WTC11 (cell line): ENCODE data around the gene PDE8A. TPM values are rescaled to one million over a fixed set of nuclear protein-coding genes. Genes with fewer than 3 reads are reported as not detected.
"Not testable (repeated sequence)": the region's sequence is repeated elsewhere in the genome, so short reads cannot be mapped to it uniquely, and the experiment has no call there.

Experiments used
- ATAC-seq: fragments of 200-7000 bp; cut with Tn5 transposase; 2 replicates; pipeline ENCODE4 v1.10.0; 2021; ENCODE audit warnings: mild to moderate bottlenecking, moderate library complexity
- CTCF ChIA-PET: fragments of 300-600 bp; sonication (Branson Sonifier 250); formaldehyde crosslinking; loops from one replicate; lab custom pipeline; 2021; ENCODE audit warnings: antibody characterized with exemption; lab: Charles Lee
- POLR2A ChIA-PET: fragments of 350-600 bp; sonication (Branson Sonifier 250); formaldehyde crosslinking; loops from one replicate; lab custom pipeline; 2021; ENCODE audit warnings: antibody characterized with exemption; lab: Charles Lee
- DNase-seq: peaks from one replicate; pipeline ENCODE4 v3.0.0; 2021; ENCODE audit warnings: low spot score
- H3K27ac Mint-ChIP-seq: 2 replicates; pipeline ENCODE4 v1.8.0; 2021; ENCODE audit warnings: mixed read lengths
- H3K27me3 Mint-ChIP-seq: 2 replicates; pipeline ENCODE4 v1.8.0; 2021; ENCODE audit warnings: low read depth, mild to moderate bottlenecking, moderate library complexity, mixed read lengths
- H3K36me3 Mint-ChIP-seq: 2 replicates; pipeline ENCODE4 v1.8.0; 2021; ENCODE audit warnings: mixed read lengths
- H3K4me1 Mint-ChIP-seq: 2 replicates; pipeline ENCODE4 v1.8.0; 2022; ENCODE audit warnings: mixed read lengths
- H3K4me3 Mint-ChIP-seq: 2 replicates; pipeline ENCODE4 v1.8.0; 2021; ENCODE audit warnings: mild to moderate bottlenecking, moderate library complexity, mixed read lengths
- H3K9me3 Mint-ChIP-seq: 2 replicates; pipeline ENCODE4 v1.8.0; 2021; ENCODE audit warnings: mixed read lengths
- CBFB ChIP-seq: sonication (generic); formaldehyde crosslinking; IDR thresholded peaks from 2 replicates; pipeline ENCODE4 v1.8.1; 2022; ENCODE audit warnings: mild to moderate bottlenecking, low read depth, missing genetic modification reagents
- ELF4 ChIP-seq: sonication (generic); formaldehyde crosslinking; IDR thresholded peaks from 2 replicates; pipeline ENCODE4 v1.8.1; 2022; ENCODE audit warnings: low read depth, mild to moderate bottlenecking, moderate library complexity, missing genetic modification reagents
- FOXP1 ChIP-seq: sonication (generic); formaldehyde crosslinking; IDR thresholded peaks from 2 replicates; pipeline ENCODE4 v1.8.0; 2022; ENCODE audit warnings: missing genetic modification reagents, mild to moderate bottlenecking, moderate library complexity, borderline replicate concordance
- GABPB1 ChIP-seq: sonication (generic); formaldehyde crosslinking; IDR thresholded peaks from 2 replicates; pipeline ENCODE4 v1.8.1; 2023; ENCODE audit warnings: mild to moderate bottlenecking, missing genetic modification reagents
- JAZF1 ChIP-seq: fragments of 250-450 bp; sonication (Bioruptor Pico); IDR thresholded peaks from 2 replicates; pipeline ENCODE4 v1.9.0; 2021; ENCODE audit warnings: moderate library complexity, mild to moderate bottlenecking, inconsistent platforms
- NR3C1 ChIP-seq: sonication (generic); formaldehyde crosslinking; conservative IDR thresholded peaks from 2 replicates; pipeline ENCODE4 v1.8.1; 2023; ENCODE audit warnings: low read depth, mild to moderate bottlenecking, missing genetic modification reagents
- TCF7 ChIP-seq: sonication (generic); formaldehyde crosslinking; IDR thresholded peaks from 2 replicates; pipeline ENCODE4 v1.8.0; 2022; ENCODE audit warnings: mild to moderate bottlenecking, low read depth, missing genetic modification reagents, moderate library complexity
- TEAD1 ChIP-seq: sonication (generic); formaldehyde crosslinking; IDR thresholded peaks from 2 replicates; pipeline ENCODE4 v1.8.0; 2022; ENCODE audit warnings: mild to moderate bottlenecking, missing genetic modification reagents
- USF2 ChIP-seq: sonication (generic); formaldehyde crosslinking; IDR thresholded peaks from 2 replicates; pipeline ENCODE4 v1.8.1; 2023; ENCODE audit warnings: mild to moderate bottlenecking, missing genetic modification reagents, moderate library complexity
- ZBTB21 ChIP-seq: sonication (generic); formaldehyde crosslinking; IDR thresholded peaks from 2 replicates; pipeline ENCODE4 v1.8.1; 2023; ENCODE audit warnings: mild to moderate bottlenecking, missing genetic modification reagents, borderline replicate concordance
- ZNF281 ChIP-seq: sonication (generic); formaldehyde crosslinking; IDR thresholded peaks from 2 replicates; pipeline ENCODE4 v1.8.0; 2023; ENCODE audit warnings: mild to moderate bottlenecking, missing genetic modification reagents
- total RNA-seq: library from RNA; stranded (reverse); gene quantifications from 3 replicates; pipeline ENCODE4 v1.2.3, GENCODE V29; 2021
- TF ChIP-seq, protein P1 (sequence below): sonication (generic); formaldehyde crosslinking; IDR thresholded peaks from 2 replicates; pipeline ENCODE4 v1.8.0; 2022; ENCODE audit warnings: mild to moderate bottlenecking, missing genetic modification reagents
- TF ChIP-seq, protein P2 (sequence below): sonication (generic); formaldehyde crosslinking; conservative IDR thresholded peaks from 2 replicates; pipeline ENCODE4 v1.8.1; 2022; ENCODE audit warnings: mild to moderate bottlenecking, missing genetic modification reagents
- TF ChIP-seq, protein P3 (sequence below): sonication (generic); formaldehyde crosslinking; conservative IDR thresholded peaks from 2 replicates; pipeline ENCODE4 v1.8.1; 2023; ENCODE audit warnings: mild to moderate bottlenecking, low read depth, missing genetic modification reagents, moderate library complexity

Gene PDE8A
- total RNA-seq, 1 experiment from 2014 or later, result 13.9 TPM

DNA sequence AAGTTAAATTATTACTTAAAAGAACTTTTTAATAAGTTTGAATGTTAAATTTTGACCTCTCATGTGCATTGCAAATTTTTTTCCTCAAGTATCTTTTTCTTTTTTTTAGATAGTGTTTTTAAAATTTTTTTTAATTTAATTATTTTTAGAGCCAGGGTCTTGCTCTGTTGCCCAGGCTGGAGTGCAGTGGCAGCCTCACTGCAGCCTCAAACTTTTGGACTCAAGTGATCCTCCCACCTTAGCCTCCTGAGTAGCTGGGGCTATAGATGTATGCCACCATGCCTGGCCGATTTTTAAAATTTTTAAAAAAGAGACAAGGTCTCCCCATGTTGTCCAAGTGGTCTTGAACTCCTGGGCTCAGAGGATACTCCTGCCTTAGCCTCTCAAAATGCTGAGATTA lies 14.4 kb downstream of the PDE8A start (continued):
- TF ChIP-seq, protein P1, sequence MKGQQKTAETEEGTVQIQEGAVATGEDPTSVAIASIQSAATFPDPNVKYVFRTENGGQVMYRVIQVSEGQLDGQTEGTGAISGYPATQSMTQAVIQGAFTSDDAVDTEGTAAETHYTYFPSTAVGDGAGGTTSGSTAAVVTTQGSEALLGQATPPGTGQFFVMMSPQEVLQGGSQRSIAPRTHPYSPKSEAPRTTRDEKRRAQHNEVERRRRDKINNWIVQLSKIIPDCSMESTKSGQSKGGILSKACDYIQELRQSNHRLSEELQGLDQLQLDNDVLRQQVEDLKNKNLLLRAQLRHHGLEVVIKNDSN (CRISPR knock-in tag), result no peak
- no peak for TF ChIP-seq USF2 (CRISPR knock-in tag)
- no peak for TF ChIP-seq GABPB1 (CRISPR knock-in tag)
- TF ChIP-seq TEAD1 (CRISPR knock-in tag), result no peak

- ATAC-seq, H3K36me3 Mint-ChIP-seq, POLR2A ChIA-PET, H3K4me1 Mint-ChIP-seq, DNase-seq, H3K27ac Mint-ChIP-seq, CTCF ChIA-PET, H3K9me3 Mint-ChIP-seq, H3K4me3 Mint-ChIP-seq, H3K27me3 Mint-ChIP-seq: not testable (repeated sequence)
Measured at GRCh38 chr15:84996714-84997113, 15.1 kb downstream of the PDE8A start.

DNA sequence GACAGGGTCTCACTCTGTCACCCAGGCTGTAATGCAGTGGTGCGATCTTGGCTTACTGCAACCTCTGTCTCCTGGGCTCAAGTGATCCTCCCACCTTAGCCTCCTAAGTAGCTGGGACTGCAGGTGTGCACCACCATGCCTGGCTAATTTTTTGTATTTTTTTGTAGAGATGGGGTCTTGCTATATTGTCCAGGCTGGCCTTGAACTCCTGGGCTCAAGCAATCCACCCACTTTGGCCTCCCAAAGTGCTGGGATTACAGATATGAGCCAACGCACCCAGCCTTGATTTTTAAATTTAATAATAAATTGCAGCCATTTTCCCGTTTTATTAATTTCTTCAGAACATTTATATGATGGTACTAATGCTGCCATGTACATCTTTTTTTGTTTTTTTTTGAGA lies 15.6 kb downstream of the PDE8A start:
- H3K4me3 Mint-ChIP-seq, CTCF ChIA-PET, DNase-seq, H3K27ac Mint-ChIP-seq, POLR2A ChIA-PET, H3K27me3 Mint-ChIP-seq, H3K4me1 Mint-ChIP-seq, H3K9me3 Mint-ChIP-seq, H3K36me3 Mint-ChIP-seq, ATAC-seq: not testable (repeated sequence)

- POLR2A ChIA-PET, result interaction anchor here (0.6 to 0.8 kb wide), 2 partner anchors 21 to 293 kb away, joined by 3 to 7 read pairs; no protein-coding TSS in a partner anchor
- H3K36me3 Mint-ChIP-seq, result no peaks in the 10 kb centered on the region
- CTCF ChIA-PET, result interaction anchor here (0.6 to 1.6 kb wide), 3 partner anchors 12 to 1333 kb away, joined by 3 to 5 read pairs (median 5); no protein-coding TSS in a partner anchor
- ATAC-seq (no peak), DNase-seq (no peak)
- H3K4me3 Mint-ChIP-seq, result no peak overlapping the region
- TF ChIP-seq ELF4 (CRISPR knock-in tag) (no peak), NR3C1 (CRISPR knock-in tag) (no peak), TCF7 (no peak), CBFB (CRISPR knock-in tag) (no peak), ZBTB21 (CRISPR knock-in tag) (no peak), ZNF281 (CRISPR knock-in tag) (no peak), FOXP1 (CRISPR knock-in tag) (no peak), JAZF1 (no peak)
- TF ChIP-seq, protein P2, sequence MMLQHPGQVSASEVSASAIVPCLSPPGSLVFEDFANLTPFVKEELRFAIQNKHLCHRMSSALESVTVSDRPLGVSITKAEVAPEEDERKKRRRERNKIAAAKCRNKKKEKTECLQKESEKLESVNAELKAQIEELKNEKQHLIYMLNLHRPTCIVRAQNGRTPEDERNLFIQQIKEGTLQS (CRISPR knock-in tag), result no peak
- TF ChIP-seq, protein P3, sequence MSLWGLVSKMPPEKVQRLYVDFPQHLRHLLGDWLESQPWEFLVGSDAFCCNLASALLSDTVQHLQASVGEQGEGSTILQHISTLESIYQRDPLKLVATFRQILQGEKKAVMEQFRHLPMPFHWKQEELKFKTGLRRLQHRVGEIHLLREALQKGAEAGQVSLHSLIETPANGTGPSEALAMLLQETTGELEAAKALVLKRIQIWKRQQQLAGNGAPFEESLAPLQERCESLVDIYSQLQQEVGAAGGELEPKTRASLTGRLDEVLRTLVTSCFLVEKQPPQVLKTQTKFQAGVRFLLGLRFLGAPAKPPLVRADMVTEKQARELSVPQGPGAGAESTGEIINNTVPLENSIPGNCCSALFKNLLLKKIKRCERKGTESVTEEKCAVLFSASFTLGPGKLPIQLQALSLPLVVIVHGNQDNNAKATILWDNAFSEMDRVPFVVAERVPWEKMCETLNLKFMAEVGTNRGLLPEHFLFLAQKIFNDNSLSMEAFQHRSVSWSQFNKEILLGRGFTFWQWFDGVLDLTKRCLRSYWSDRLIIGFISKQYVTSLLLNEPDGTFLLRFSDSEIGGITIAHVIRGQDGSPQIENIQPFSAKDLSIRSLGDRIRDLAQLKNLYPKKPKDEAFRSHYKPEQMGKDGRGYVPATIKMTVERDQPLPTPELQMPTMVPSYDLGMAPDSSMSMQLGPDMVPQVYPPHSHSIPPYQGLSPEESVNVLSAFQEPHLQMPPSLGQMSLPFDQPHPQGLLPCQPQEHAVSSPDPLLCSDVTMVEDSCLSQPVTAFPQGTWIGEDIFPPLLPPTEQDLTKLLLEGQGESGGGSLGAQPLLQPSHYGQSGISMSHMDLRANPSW, result no peak
- H3K9me3 Mint-ChIP-seq, result no peaks in the 10 kb centered on the region
- H3K27me3 Mint-ChIP-seq, result no peaks in the 10 kb centered on the region
- no peak overlapping the region for H3K27ac Mint-ChIP-seq
- peaks cover 7% of the 10 kb centered on the region; the same call in 1 of the 2 replicates for H3K4me1 Mint-ChIP-seq
Measured at GRCh38 chr15:85000189-85000864, 18.7 kb downstream of the PDE8A start.
